Smooth muscle cell (in vitro differentiated cells): ENCODE data around the gene RALY. TPM values are rescaled to one million over a fixed set of nuclear protein-coding genes. Genes with fewer than 3 reads are reported as not detected.

Experiments
- DNase-seq: peaks from one replicate; lab custom pipeline; 2025; ENCODE audit not compliant: unreplicated experiment; lab: John Stamatoyannopoulos, UW
- H2AFZ ChIP-seq: fragments of 200-600 bp; sonication (generic); 2 replicates; pipeline ENCODE4 v1.6.0; 2016; ENCODE audit warnings: antibody characterized with exemption, low read depth, mild to moderate bottlenecking
- H3F3A ChIP-seq: fragments of 200-600 bp; sonication (generic); 2 replicates; pipeline ENCODE4 v1.6.0; 2017; ENCODE audit warnings: antibody characterized with exemption, low read depth
- H3K27ac ChIP-seq: fragments of 200-600 bp; sonication (generic); 2 replicates; pipeline ENCODE4 v1.5.1; 2016; ENCODE audit warnings: low read depth, mild to moderate bottlenecking
- H3K27me3 ChIP-seq: fragments of 200-600 bp; sonication (generic); 2 replicates; pipeline ENCODE4 v1.6.1; 2016; ENCODE audit warnings: low read depth, mild to moderate bottlenecking
- H3K36me3 ChIP-seq: fragments of 200-600 bp; sonication (generic); 2 replicates; pipeline ENCODE4 v1.5.1; 2016; ENCODE audit warnings: low read depth
- H3K4me1 ChIP-seq: fragments of 200-600 bp; sonication (generic); 2 replicates; pipeline ENCODE4 v1.5.1; 2016; ENCODE audit warnings: low read depth
- H3K4me2 ChIP-seq: fragments of 200-600 bp; sonication (generic); 2 replicates; pipeline ENCODE4 v1.6.0; 2016; ENCODE audit warnings: mild to moderate bottlenecking
- H3K4me3 ChIP-seq: fragments of 200-600 bp; sonication (generic); 2 replicates; pipeline ENCODE4 v1.5.1; 2016; ENCODE audit warnings: mild to moderate bottlenecking
- H3K79me2 ChIP-seq: fragments of 200-600 bp; sonication (generic); 2 replicates; pipeline ENCODE4 v1.6.0; 2016; ENCODE audit warnings: low read depth, mild to moderate bottlenecking
- H3K9ac ChIP-seq: fragments of 200-600 bp; sonication (generic); 2 replicates; pipeline ENCODE4 v1.6.0; 2016; ENCODE audit warnings: low read depth
- H3K9me3 ChIP-seq: fragments of 200-600 bp; sonication (generic); replicated peaks from 2 replicates; pipeline ENCODE4 v1.5.1; 2016; ENCODE audit warnings: low read depth
- H4K20me1 ChIP-seq: fragments of 200-600 bp; sonication (generic); 2 replicates; pipeline ENCODE4 v1.6.0; 2016; ENCODE audit warnings: low read depth
- WGBS: methylation state at CpG from one replicate; pipeline ENCODE4 v1.1.7; 2016; ENCODE audit warnings: low lambda C conversion rate; 5-methylcytosine and 5-hydroxymethylcytosine counted together
- polyA plus RNA-seq: library from polyadenylated mRNA; unstranded; fragments of >200 nt; fragmentation: Nextera tagmentation; extraction: Ambion mirVana; gene quantifications from 2 replicates; pipeline ENCODE4 v1.2.1, GENCODE V29; 2016
- total RNA-seq: library from RNA; depleted of rRNA; stranded (reverse); fragments of >200 nt; gene quantifications from 2 replicates; pipeline ENCODE4 v1.2.3, GENCODE V29; 2014
- TF ChIP-seq, protein P1 (sequence below): fragments of 200-600 bp; sonication (generic); IDR thresholded peaks from 2 replicates; pipeline ENCODE4 v1.5.1; 2017; ENCODE audit warnings: borderline replicate concordance, mild to moderate bottlenecking, antibody characterized with exemption; ENCODE audit not compliant: insufficient read depth, poor library complexity, severe bottlenecking

The RALY gene
- total and polyA plus RNA-seq, 2 experiments from 2014 or later = 99.7 to 218 TPM

DNA sequence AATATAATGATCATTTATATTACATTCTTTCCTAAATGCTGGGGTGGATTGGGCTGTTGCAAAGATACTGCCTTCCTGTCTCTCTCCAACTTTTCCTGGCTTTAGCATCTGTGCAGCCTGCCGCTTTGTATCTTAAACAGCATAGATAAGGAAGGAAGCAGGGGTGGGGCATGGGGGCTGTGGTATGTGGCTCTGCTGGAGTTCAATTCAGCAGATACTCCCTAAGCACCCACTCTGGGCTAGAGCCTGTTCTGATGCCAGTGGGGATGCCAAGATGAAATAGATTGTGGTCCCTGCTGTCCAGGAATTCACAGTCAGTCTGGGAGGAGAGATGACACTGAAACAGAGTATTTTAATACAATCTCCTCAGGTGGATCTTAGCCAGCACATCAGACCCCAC, 61.6 kb downstream of the RALY start:
- TF ChIP-seq, protein P1, sequence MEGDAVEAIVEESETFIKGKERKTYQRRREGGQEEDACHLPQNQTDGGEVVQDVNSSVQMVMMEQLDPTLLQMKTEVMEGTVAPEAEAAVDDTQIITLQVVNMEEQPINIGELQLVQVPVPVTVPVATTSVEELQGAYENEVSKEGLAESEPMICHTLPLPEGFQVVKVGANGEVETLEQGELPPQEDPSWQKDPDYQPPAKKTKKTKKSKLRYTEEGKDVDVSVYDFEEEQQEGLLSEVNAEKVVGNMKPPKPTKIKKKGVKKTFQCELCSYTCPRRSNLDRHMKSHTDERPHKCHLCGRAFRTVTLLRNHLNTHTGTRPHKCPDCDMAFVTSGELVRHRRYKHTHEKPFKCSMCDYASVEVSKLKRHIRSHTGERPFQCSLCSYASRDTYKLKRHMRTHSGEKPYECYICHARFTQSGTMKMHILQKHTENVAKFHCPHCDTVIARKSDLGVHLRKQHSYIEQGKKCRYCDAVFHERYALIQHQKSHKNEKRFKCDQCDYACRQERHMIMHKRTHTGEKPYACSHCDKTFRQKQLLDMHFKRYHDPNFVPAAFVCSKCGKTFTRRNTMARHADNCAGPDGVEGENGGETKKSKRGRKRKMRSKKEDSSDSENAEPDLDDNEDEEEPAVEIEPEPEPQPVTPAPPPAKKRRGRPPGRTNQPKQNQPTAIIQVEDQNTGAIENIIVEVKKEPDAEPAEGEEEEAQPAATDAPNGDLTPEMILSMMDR = no peak
- Histone ChIP-seq H4K20me1 (peaks cover 100% of the 10 kb centered on the region), H3K9ac (no peak overlapping the region)

DNA sequence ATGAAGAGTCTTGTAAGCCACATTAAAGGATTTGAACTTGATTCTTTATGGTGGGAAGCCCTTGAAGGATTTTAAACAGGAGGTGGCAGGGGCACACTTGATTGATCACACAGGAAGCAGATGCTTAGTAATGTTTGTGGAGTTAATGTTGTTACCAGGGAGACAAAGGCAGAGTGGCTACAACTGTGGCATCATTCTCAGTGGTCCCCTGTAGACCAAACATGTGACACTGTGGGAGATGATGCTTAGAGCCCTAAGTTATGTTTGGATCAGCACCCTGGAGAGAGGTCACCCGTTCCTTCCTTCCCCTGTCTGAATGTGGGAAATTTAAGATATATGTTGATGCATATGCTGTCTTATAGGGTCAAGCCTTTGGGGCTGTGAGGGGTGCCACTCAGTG, 65.1 kb downstream of the RALY start:
- Histone ChIP-seq H3K79me2 (peaks cover 67% of the 10 kb centered on the region), H3K4me1 (peaks cover 6% of the 10 kb centered on the region), H3K4me3 (no peak overlapping the region), H3K9ac (no peak overlapping the region), H3K27me3 (no peaks in the 10 kb centered on the region), H3K9me3 (no peaks in the 10 kb centered on the region), H2AFZ (no peak overlapping the region), H3F3A (no peaks in the 10 kb centered on the region), H3K27ac (no peak overlapping the region), H4K20me1 (peaks cover 100% of the 10 kb centered on the region), H3K36me3 (no peaks in the 10 kb centered on the region), H3K4me2 (no peak overlapping the region)
- WGBS = 48% methylated on average over 1 of the region's 1 CpG
- TF ChIP-seq, protein P1 = no peak
- DNase-seq = no peak

More for the DNA sequence above, 61.6 kb downstream of the RALY start:
- H3K4me1 ChIP-seq = peaks cover 6% of the 10 kb centered on the region
- peaks cover 81% of the 10 kb centered on the region for H3K79me2 ChIP-seq
- H3K9me3 ChIP-seq = no peaks in the 10 kb centered on the region
- H3K4me2 ChIP-seq = no peak overlapping the region
- no peak for DNase-seq
- no peaks in the 10 kb centered on the region for H3K27me3 ChIP-seq
- no peak overlapping the region for H2AFZ ChIP-seq
- H3K36me3 ChIP-seq = no peaks in the 10 kb centered on the region
- no peaks in the 10 kb centered on the region for H3F3A ChIP-seq
- H3K27ac ChIP-seq = no peak overlapping the region
- 16% methylated on average over 1 of the region's 1 CpG for WGBS
- no peak overlapping the region for H3K4me3 ChIP-seq

GRCh38 chr20:34060970-34061369, 67.3 kb downstream of the RALY start:
- TF ChIP-seq, protein P1 = no peak
- H3F3A ChIP-seq = no peaks in the 10 kb centered on the region
- H3K9ac ChIP-seq = no peak overlapping the region
- no peaks in the 10 kb centered on the region for H3K36me3 ChIP-seq
- no peak for DNase-seq
- H3K4me1 ChIP-seq = peaks cover 11% of the 10 kb centered on the region
- no peaks in the 10 kb centered on the region for H3K9me3 ChIP-seq
- H3K79me2 ChIP-seq = peaks cover 51% of the 10 kb centered on the region
- H2AFZ ChIP-seq = no peak overlapping the region
- H3K4me3 ChIP-seq = no peak overlapping the region
- no peaks in the 10 kb centered on the region for H3K27me3 ChIP-seq
- 58% methylated on average over 1 of the region's 1 CpG for WGBS
- H3K27ac ChIP-seq = no peak overlapping the region
- no peak overlapping the region for H3K4me2 ChIP-seq
- peaks cover 100% of the 10 kb centered on the region for H4K20me1 ChIP-seq

DNA sequence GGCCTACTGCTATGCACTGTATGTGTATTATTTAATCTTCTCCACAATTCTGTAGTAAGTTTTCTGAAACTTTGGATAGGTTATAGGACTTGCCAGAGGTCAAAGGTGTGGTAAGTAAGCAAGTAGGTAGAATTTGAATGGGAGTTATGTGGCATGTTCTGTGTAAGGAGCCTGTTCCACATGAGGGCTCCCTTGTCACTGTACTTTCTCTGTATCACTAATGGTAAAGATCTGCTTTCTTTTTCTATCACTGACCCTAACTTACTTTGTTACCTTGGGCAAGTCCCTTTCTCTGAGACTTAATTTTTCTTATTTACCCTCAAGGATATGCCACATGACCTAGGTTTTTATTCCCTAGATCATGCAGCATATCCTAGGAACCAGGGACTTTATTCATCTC, 68.0 kb downstream of the RALY start:
- Histone ChIP-seq H4K20me1 (peaks cover 100% of the 10 kb centered on the region), H3K9me3 (no peaks in the 10 kb centered on the region), H3K27me3 (no peaks in the 10 kb centered on the region), H3K4me3 (no peak overlapping the region), H3F3A (no peaks in the 10 kb centered on the region), H3K79me2 (peaks cover 44% of the 10 kb centered on the region), H3K9ac (no peak overlapping the region), H3K36me3 (no peaks in the 10 kb centered on the region), H3K4me1 (peaks cover 15% of the 10 kb centered on the region), H3K4me2 (no peak overlapping the region), H3K27ac (no peak overlapping the region), H2AFZ (no peak overlapping the region)
- DNase-seq = no peak
- TF ChIP-seq, protein P1 = no peak
